Measurements from ENCODE around the gene CHD3. TPM values are rescaled to one million over a fixed set of nuclear protein-coding genes. Genes with fewer than 3 reads are reported as not detected.

The CHD3 gene
- total RNA-seq, 1 donor from 2014 or later, result 128 TPM

DNA sequence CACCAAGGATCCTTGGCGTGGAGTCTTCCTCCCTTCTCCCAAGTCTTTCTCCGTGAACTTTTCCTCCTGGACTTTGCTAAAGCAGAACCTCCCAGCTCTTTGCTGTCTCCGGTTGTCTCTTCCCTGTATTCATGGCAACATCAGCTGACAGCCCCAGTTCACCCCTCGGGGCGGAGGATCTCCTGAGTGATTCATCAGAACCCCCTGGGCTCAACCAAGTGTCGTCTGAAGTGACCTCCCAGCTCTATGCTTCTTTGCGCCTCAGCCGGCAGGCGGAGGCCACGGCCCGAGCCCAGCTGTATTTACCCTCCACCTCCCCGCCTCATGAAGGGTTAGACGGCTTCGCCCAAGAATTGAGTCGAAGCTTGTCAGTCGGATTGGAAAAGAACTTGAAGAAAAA, 44.4 kb downstream of the CHD3 start:
- peak overlapping the region; percentile 89 for H3K27ac ChIP-seq

DNA sequence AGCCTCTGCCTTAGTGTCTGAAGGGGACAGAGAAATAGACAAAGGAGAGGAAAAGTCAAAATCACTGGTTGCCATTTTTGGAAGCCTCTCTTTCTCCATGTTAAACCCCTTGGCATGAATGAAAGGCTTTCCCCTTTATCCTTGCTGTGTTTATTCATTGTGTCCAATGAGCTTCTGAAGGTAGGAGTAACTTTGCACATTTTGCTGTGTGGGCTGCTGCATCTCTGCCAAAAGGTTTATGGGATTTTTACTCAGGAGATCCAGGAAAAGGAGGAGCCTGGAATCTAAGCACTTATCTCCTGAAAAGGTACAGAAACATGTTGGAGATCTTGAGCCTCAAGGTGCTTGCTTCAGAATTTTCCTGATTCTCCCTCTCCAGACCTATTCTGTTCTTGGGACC, 47.3 kb downstream of the CHD3 start:
- no peaks in the 10 kb centered on the region for H3K9me3 ChIP-seq
- H3K27me3 ChIP-seq, result no peaks in the 10 kb centered on the region
- DNase-seq (ENCODE audit: extremely low spot score in 2 of 2), result no peak
- no peak overlapping the region for H3K4me3 ChIP-seq
- no peak overlapping the region for H3K27ac ChIP-seq
- intact Hi-C loops (cut with DNase I), result no loop called here
- H3K36me3 ChIP-seq, result peaks cover 0 to 38% of the 10 kb centered on the region in 2 donors
- TF ChIP-seq POLR2A (IDR thresholded peaks at IDR 0.05) (no peak), CTCF (IDR thresholded peaks at IDR 0.05) (no peak), POLR2AphosphoS5 (IDR thresholded peaks at IDR 0.05; ENCODE audit: insufficient read depth in 1 of 2, low read depth in 1 of 2) (no peak)
- H3K4me1 ChIP-seq, result peaks cover 28% of the 10 kb centered on the region

More for the DNA sequence above, 44.4 kb downstream of the CHD3 start:
- Histone ChIP-seq H3K4me1 (peaks cover 46% of the 10 kb centered on the region), H3K9me3 (no peaks in the 10 kb centered on the region), H3K27me3 (no peaks in the 10 kb centered on the region), H3K4me3 (peak overlapping the region; percentile 71 to 88), H3K36me3 (peaks cover 0 to 17% of the 10 kb centered on the region in 2 donors)
- intact Hi-C loops (cut with DNase I), result no loop called here
- TF ChIP-seq CTCF (IDR thresholded peaks at IDR 0.05) (no peak), POLR2A (IDR thresholded peaks at IDR 0.05) (no peak), POLR2AphosphoS5 (IDR thresholded peaks at IDR 0.05; ENCODE audit: insufficient read depth in 1 of 2, low read depth in 1 of 2) (no peak)
- no peak for DNase-seq (ENCODE audit: extremely low spot score in 2 of 2)

GRCh38 chr17:7940034-7940433, 51.4 kb downstream of the CHD3 start:
- Histone ChIP-seq H3K4me3 (no peak overlapping the region), H3K36me3 (peaks cover 0 to 57% of the 10 kb centered on the region in 2 donors), H3K9me3 (no peaks in the 10 kb centered on the region), H3K4me1 (no peaks in the 10 kb centered on the region), H3K27me3 (no peaks in the 10 kb centered on the region), H3K27ac (no peak overlapping the region)
- TF ChIP-seq POLR2A (IDR thresholded peaks at IDR 0.05) (no peak), CTCF (IDR thresholded peaks at IDR 0.05) (no peak), POLR2AphosphoS5 (IDR thresholded peaks at IDR 0.05; ENCODE audit: insufficient read depth in 1 of 2, low read depth in 1 of 2) (no peak)
- no peak for DNase-seq (ENCODE audit: extremely low spot score in 2 of 2)
- intact Hi-C loops (cut with DNase I), result no loop called here

- H3K4me3 ChIP-seq, result no peak overlapping the region
- TF ChIP-seq POLR2AphosphoS5 (IDR thresholded peaks at IDR 0.05; ENCODE audit: insufficient read depth in 1 of 2, low read depth in 1 of 2) (no peak), POLR2A (IDR thresholded peaks at IDR 0.05) (no peak), CTCF (IDR thresholded peaks at IDR 0.05) (no peak)
- H3K9me3 ChIP-seq, result no peaks in the 10 kb centered on the region
- DNase-seq (ENCODE audit: extremely low spot score in 2 of 2), result no peak
- H3K27ac ChIP-seq, result no peak overlapping the region
- intact Hi-C loops (cut with DNase I), result no loop called here
- no peaks in the 10 kb centered on the region for H3K27me3 ChIP-seq
- H3K4me1 ChIP-seq, result no peaks in the 10 kb centered on the region
- peaks cover 0 to 64% of the 10 kb centered on the region in 2 donors for H3K36me3 ChIP-seq
These were observed 52.2 kb downstream of the CHD3 start for GRCh38 chr17:7940743-7941142.

DNA sequence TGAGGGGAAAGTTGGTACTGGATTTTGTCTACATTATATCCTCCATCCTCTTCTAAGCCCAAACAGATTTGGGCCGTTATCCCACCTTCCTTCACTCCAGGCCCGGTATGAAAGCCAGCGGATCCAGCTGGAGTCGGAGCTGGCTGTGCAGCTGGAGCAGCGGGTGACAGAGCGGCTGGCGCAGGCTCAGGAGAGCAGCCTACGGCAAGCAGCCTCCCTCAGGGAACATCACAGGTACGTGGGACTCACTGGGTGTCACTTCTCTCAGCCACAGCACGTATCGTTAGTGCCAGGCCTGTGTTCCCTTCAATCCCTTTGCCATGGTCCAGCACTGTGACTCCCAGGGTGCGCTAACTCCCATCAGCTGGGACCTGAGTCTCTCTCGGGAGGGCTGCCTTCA, 54.7 kb downstream of the CHD3 start:
- Histone ChIP-seq H3K36me3 (peaks cover 0 to 67% of the 10 kb centered on the region in 2 donors), H3K4me1 (no peaks in the 10 kb centered on the region), H3K4me3 (no peak overlapping the region), H3K27me3 (no peaks in the 10 kb centered on the region), H3K27ac (no peak overlapping the region), H3K9me3 (no peaks in the 10 kb centered on the region)
- TF ChIP-seq POLR2AphosphoS5 (IDR thresholded peaks at IDR 0.05; ENCODE audit: insufficient read depth in 1 of 2, low read depth in 1 of 2), result no peak
- TF ChIP-seq POLR2A (IDR thresholded peaks at IDR 0.05), result no peak
- TF ChIP-seq CTCF (IDR thresholded peaks at IDR 0.05), result no peak
- intact Hi-C loops (cut with DNase I), result no loop called here
- DNase-seq (ENCODE audit: extremely low spot score in 2 of 2), result no peak

Data from vagina (tissue), 2 donors.